HG03342 (cell line): ENCODE results near the gene IL32.

Experiments
- ATAC-seq: cut with Tn5 transposase; IDR thresholded peaks from one replicate; pipeline ENCODE4 v1.9.1; 2021; ENCODE audit warnings: mild to moderate bottlenecking, moderate library complexity; ENCODE audit not compliant: unreplicated experiment

Gene IL32, protein sequence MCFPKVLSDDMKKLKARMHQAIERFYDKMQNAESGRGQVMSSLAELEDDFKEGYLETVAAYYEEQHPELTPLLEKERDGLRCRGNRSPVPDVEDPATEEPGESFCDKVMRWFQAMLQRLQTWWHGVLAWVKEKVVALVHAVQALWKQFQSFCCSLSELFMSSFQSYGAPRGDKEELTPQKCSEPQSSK

DNA sequence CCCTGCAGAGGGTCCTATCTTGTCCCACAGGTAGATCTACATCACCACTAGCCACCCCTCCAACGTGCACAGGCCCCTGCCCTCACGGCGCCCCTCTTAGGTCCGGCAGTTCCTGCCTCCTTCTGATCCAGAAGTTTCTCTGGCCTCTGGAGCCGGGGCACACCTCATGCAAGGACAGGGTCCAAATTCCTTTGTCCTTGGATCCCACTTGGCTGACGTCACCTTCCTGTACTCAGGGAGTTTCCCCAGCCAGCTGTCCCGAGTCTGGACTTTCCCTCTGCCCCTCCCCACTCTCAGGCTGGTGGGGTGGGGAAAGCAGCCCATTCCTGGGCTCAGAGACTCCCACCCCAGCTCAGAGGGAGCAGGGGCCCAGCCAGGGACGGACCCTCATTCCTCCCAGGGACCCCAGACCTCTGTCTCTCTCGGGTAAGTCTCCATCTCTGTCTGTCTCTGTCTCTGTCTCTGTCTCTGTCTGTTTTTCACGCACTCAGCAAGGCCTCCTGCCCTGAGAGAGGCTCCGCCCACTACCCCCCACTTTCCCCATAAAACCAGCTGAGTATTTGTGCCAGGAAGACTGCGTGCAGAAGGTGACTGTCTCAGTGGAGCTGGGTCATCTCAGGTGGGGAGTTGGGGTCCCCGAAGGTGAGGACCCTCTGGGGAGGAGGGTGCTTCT, at the start of gene IL32:
Gene IL32 (plus strand): TSS at position 572 of the 673 bp plus-strand sequence. CDS start 172 bp downstream, outside the sequence.
- no peak for ATAC-seq

DNA sequence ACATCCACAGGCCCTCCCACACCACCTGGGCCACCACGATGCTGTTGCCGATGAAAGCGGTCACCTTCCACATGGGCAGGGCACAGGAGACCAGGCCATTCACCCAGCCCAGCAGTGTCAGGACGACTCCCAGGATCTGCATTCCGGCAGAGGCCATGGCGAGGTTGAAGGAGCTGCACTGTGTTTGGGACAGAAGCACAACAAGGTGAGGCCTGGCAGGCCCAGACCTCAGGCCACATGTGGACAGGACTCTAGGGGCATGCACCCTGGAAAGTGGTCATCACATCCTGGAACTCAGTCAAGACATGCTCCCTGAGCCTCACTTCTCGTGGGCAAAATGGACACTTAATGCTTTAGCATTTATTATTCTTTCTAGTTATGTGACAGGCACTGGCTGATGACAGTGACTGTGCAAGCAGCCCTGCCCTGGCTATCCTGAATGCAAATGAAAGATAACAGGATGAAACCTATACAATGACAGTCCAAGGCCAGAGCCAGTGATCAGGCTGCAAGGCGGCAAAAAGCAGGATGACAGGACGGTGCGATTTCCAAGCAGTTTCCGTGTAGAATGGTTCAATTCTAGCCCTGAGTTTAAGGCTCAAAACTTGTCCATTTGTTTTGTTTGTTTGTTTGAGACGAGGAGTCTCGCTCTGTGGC, 49.4 kb upstream of the IL32 start:
- ATAC-seq: no peak

DNA sequence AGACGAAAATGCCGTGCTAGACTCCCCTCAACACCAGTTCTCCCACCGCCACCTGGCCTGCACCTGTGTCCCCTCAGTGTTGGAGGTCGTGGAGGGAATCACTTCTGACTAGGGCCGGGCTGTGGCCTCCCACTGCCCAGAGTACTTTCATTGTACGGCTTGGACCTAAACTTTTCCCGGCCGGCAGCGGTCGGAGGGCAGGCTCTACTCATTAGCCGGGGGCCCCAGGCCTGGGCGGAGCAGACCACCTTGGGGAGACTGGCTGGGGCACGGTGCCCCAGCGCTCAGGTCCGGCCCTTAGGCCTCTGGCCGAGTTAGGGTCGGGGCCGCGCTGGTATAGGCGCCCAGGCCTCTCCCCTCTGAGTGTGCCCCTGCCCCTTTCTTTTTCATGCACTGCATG, 48.1 kb upstream of the IL32 start:
- no peak for ATAC-seq

DNA sequence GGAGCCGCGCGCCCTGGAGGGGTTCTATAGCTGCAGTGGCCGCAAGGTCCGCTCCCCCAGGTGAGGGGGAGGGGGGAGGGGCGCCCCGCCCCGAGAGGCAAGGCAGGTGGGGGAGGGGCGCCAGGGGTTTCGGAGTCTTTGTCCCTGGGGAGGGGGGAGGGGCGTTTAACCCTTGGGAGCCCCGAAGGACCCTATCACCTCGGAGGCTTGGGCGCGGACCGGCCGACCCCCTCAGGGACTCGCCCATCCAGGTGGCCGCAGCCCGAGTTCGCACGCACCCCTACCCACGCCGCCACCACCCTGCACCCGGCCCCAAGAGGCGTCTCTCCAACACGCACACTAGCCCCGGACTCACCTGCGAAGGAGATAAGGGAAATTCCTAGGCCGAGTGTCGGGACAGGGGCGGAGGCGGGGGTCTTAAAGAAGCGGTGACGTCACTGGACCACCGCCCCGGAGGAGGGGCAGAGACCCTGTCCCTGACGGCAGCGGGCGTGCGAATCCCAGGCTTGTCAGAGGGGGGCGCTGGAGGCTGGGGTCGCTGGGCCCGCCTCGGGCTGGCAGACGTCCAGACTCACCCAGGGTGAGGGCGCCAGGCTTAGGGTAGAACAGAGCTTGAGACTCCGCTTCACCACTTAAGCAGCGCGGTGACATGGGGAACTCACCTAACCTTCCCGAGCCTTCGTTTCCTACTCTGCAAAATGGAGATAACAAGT, 47.5 kb upstream of the IL32 start, which contains the start of gene CLDN6:
Gene CLDN6 (minus strand): TSS at position 390 of the 713 bp plus-strand sequence. CDS start 2,162 bp downstream, outside the sequence.
- no peak for ATAC-seq

DNA sequence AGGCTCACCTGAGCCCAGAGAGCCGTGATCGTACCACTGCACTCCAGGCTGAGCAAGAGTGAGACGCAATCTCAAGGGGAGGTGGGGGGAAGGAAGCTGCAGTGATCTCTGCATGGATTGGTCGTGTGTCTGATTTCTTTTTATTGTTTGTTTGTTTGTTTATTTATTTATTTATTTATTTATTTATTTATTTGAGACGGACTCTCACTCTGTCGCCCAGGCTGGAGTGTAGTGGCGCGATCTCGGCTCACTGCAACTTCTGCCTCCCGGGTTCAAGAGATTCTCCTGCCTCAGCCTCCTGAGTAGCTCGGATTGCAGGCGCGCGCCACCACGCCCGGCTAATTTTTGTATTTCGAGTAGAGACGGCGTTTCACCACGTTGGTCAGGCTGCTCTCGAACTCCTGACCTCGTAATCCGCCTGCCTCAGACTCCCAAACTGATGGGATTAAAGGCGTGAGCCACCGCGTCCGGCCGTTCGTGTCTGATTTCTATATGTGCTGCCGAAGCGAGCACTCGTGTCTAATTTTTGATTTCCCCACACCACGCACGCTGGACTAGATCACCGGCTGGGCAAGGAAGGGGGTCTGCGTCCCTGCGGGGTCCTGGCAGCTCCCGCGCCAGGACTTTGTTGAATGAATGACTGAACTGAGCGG, 45.7 kb upstream of the IL32 start:
- no peak for ATAC-seq

DNA sequence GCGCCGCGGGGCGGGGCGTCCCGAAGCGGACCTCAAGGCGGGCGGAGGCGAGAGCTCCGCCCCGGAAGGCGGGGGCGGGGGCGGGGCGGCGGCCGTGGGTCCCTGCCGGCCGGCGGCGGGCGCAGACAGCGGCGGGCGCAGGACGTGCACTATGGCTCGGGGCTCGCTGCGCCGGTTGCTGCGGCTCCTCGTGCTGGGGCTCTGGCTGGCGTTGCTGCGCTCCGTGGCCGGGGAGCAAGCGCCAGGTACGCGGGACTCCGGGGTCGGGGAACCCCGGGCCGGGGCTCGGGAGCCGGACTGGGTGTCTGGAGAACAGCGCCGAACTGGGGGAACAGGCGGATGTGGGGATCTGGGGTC, 45.2 kb upstream of the IL32 start, which contains the start of gene TNFRSF12A:
Gene TNFRSF12A (plus strand): TSS at position 122 of the 357 bp plus-strand sequence. CDS start 30 bp downstream, at position 152.
- ATAC-seq: no peak

DNA sequence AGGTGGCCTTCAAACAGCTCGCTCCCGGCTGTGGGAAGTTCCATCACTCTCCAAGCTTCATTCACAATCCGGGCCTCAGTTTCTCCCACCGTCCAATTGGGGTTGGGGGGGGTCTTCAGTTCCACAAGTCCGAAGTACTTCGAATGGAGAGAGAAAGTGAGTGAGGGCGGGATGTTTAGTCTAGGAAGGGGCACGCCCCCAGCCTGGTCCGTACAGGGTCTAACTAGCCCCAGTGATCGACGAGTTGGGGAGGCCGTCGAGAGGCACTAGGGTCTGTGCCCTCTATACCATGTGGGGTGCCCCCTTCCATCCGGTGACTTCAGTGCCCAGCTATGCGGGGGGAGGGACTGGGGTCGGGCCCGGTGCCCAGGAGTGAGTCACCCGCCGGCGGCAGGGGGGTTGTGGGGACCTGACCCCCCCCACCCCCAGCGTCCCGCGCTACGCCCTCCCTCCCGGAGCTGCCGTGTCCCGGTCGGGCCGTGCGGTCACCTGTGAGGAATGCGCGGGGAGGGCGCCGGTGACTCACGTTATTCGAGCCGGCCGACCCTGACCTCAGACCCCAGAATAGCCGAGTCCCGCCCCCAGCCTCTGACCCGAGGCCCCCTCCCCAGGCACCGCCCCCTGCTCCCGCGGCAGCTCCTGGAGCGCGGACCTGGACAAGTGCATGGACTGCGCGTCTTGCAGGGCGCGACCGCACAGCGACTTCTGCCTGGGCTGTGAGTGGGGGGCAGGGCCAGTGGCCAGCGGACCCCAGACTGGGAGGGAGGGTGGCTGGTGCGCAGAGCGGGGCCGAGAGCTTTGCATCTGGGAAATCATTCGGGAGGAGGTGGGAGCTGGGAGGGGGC, 44.6 kb upstream of the IL32 start:
- ATAC-seq: no peak

DNA sequence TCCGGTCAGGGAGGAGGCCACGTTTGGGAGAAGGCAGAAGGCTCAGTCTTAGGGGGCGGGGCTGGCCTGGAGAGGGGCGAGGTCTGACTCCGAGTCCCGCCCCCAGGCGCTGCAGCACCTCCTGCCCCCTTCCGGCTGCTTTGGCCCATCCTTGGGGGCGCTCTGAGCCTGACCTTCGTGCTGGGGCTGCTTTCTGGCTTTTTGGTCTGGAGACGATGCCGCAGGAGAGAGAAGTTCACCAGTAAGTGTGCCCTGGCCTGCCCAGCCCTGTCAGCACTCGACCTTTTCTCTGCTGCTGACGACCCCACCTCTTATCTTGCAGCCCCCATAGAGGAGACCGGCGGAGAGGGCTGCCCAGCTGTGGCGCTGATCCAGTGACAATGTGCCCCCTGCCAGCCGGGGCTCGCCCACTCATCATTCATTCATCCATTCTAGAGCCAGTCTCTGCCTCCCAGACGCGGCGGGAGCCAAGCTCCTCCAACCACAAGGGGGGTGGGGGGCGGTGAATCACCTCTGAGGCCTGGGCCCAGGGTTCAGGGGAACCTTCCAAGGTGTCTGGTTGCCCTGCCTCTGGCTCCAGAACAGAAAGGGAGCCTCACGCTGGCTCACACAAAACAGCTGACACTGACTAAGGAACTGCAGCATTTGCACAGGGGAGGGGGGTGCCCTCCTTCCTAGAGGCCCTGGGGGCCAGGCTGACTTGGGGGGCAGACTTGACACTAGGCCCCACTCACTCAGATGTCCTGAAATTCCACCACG, 43.8 kb upstream of the IL32 start:
- no peak for ATAC-seq

DNA sequence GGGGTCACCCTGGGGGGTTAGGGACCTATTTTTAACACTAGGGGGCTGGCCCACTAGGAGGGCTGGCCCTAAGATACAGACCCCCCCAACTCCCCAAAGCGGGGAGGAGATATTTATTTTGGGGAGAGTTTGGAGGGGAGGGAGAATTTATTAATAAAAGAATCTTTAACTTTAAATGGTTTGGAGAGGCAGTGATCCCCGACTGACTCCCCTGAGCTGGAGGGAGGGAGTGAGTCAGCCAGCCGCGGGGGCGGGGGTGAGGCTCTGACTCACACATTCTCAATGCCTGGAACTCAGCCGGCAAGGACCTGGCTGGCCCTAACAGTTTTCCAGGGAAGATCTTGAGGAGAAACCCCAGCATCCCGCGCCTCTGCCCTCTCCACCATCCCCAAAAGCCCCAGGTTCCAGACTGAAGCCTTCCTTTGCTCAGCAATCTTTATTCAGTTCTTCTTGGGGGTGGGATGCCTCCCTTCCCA, 43.2 kb upstream of the IL32 start:
- ATAC-seq: no peak

DNA sequence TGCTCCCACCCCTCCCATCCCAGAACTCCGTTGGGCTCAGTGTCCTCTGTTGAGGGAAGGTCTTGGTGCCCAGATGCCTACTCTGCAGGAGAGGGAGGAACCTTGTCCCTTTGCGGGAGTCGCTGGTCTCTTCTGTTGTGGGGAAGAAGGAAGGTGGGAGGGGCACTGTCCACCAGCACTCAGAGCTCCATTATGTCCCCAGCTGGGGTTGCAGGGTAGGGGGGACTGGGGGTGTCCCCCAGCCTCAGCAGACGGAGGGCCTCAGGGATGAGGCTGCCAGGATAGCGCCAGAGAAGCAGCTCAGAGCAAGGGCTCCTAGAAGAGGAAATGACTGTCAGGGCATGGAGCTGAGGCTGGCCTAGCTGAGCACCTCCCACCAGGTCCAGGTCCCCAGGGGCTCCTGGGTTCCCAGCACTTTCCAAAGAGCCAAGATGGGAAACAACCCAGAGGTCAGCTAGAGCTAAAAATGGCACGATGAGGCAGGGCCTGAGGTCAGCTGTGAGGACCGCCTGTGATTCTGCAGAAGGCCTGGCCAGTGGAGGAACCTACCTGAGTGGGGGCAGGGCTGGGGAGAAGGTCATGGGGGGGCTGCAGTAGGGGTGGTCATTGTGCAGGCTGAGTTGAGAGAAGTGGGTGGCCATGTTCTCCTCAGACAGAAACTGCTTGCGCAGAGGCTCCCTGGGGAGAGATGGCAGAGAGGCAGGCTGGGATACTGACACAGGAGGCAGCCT, 42.6 kb upstream of the IL32 start:
- no peak for ATAC-seq

DNA sequence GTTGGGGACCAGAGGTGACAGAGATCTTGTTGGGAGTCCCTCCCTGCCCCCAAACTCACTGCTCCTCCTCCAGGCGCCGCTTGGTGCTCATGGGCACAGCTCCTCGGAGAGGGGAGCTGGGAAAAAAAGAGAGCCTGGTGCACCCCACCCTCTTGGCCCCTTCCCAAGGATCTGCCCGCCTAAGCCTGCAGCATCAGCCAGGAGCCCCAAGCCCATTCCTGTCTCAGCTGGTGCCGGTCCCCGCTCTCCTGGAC, 42.1 kb upstream of the IL32 start:
- ATAC-seq: no peak

DNA sequence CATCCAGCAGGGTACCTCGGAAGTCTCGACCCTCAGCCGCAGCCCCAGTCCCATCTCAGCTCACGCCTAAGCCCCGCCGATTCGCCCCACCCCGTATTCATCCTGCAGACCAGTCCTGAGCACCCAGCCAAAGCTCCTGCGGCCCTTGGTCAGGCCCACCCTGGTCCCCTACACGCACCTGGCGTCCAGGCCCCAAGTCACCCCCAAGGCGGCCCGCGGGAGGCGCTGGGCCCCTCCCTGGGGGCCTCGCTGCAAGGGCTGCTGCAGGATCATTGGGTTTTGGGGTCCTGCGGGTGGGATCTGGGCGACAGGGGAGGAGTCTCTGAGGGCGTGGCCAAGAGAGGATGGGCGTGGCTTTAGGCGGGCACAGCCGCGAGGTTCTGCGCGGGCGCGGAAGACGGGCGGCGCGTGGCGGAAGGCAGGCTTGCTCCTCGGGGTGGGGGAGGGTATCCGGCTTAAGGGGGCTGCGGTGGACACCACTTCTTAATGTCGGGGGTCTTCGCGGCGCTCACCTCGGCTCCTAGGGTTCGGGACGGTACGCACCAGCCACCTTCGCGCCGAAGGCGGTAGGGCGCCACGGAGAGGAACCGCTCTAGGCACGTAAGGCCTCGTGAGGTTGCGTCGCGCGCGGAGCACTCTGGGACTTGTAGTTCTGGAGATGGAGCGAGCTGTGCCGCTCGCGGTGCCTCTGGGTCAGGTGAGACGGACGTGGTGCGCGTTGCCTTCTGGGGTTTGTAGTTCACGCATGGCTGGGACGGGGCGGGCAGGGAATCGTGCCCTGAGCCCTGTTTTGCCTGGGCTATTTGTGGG, 41.6 kb upstream of the IL32 start, which contains the start of the genes HCFC1R1 and THOC6:
Gene HCFC1R1 (minus strand): TSS at position 274 of the 810 bp plus-strand sequence. CDS start 1 bp downstream, at position 273.
Gene THOC6 (plus strand): TSS at position 367 of the 810 bp plus-strand sequence. CDS start 292 bp downstream, at position 659.
- ATAC-seq: peak; percentile 71

DNA sequence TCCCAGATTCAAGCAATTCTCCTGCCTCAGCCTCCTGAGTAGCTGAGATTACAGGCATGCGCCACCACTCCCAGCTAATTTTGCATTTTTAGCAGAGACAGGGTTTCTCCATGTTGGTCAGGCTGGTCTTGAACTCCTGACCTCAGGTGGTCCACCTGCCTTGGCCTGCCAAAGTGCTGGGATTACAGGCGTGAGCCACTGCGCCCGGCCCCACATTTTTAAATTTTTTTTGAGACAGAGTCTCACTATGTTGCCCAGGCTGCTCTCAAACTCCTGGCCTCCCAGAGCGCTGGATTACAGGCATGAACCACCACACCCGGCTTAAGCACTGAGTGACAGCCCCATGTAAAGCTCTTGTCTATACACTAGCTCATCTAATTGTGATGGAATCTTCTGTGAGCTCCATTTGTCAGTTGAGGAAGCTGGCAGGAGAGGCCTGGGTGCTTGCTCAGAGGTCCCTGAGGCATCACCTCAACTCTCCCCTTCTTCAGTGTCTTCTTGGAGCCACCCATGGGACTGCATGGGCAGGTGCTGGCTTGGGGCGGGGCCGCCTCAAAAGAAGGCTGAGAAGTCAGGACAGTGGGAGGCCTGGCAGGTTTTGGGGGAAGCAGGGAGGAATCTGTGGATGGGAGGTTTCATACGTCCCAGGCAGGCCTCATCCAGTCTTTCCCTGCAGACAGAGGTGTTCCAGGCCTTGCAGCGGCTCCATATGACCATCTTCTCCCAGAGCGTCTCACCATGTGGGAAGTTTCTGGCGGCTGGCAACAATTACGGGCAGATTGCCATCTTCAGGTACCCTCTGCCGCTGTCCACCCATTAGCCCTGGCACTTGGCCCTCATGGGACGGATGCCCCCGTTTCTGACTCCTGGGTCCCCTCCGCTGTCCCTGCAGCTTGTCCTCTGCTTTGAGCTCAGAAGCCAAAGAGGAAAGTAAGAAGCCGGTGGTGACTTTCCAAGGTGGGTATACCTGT, 40.1 kb upstream of the IL32 start:
- no peak for ATAC-seq

DNA sequence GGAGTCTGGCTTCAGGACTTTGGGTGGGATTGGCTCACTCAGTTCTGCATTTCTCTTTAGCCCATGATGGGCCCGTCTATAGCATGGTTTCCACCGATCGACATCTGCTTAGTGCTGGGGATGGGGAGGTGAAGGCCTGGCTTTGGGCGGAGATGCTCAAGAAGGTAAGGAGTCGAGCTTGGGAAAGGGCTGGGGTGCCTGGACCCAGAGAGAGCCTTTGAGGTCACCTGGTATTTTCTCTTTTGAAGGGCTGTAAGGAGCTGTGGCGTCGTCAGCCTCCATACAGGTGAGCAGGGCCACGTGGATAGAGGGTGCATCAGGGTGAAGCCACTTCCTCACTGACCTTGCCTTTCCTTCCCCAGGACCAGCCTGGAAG, 39.4 kb upstream of the IL32 start:
- no peak for ATAC-seq

DNA sequence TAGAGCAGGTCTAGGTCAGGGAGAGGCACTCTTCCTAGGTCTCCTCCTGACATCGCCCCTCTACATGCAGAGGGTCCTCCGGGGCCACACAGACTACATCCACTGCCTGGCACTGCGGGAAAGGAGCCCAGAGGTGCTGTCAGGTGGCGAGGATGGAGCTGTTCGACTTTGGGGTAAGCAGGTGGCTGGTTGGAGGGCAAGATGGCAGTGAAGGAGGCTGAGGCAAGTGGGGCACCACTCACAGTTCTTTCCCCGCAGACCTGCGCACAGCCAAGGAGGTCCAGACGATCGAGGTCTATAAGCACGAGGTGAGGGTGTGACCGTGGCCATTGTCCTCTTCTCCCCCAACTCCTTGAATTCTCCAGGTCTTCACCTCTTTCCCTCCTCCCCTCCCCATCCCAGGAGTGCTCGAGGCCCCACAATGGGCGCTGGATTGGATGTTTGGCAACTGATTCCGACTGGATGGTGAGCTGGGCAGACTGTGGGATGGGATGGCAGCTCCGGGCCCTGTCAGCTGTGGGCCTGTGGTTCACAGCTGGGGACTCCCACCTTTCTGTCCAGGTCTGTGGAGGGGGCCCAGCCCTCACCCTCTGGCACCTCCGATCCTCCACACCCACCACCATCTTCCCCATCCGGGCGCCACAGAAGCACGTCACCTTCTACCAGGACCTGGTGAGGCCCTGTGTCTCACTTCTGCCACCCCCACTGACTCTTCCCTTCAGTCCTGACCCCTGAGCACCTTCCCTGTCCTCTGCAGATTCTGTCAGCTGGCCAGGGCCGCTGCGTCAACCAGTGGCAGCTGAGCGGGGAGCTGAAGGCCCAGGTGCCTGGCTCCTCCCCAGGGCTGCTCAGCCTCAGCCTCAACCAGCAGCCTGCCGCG, 38.6 kb upstream of the IL32 start:
- no peak for ATAC-seq

DNA sequence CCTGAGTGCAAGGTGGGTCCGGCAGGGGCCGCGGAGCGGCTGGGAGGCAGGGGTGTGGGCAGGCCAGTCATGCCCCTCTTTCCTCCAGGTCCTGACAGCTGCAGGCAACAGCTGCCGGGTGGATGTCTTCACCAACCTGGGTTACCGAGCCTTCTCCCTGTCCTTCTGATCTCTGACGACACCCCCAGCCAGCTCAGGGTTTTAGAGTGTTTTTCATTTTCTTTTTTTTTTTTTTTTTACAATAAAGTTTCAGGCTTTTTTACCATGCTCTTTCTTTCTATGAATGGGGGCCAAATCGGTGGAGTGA, 38.0 kb upstream of the IL32 start:
- no peak for ATAC-seq
